HG02943 (cell line): ENCODE measurements around the gene ELP2.
"Not testable (repeated sequence)": the region's sequence is repeated elsewhere in the genome, so short reads cannot be mapped to it uniquely, and the experiment has no call there.

Experiments used
- ATAC-seq: cut with Tn5 transposase; IDR thresholded peaks from one replicate; pipeline ENCODE4 v1.9.1; 2021; ENCODE audit warnings: mild to moderate bottlenecking, low read depth, moderate library complexity; ENCODE audit not compliant: unreplicated experiment

ELP2 gene

DNA sequence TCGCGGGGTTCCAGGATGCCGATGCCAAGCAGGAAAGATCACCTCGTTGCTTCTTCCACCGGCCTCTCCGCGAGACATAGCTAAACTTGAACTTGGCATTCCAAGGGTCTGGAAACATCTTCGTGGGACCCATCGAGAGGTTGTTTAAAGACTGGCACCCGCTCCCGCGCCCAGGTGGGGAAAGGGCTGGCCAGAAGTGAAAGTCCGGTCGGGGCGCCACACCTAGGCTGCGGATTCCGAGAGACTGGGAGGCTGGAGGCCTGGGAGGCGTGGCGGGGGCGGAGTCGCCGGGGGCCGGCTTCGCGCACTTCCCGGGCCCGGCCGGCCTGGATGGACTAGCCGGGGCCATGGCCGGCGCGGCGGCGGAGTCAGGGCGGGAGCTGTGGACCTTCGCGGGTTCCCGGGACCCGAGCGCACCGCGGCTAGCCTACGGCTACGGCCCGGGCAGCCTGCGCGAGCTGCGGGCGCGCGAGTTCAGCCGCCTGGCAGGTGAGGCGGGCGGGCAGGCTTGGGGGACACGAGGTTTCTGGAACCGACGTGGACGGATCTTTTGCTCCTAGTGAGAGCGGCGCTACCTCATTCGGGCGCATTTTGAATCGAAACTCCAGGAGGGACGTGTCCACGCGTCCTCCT, 57.6 kb downstream of the ELP2 start, which contains the start of gene MOCOS:
Gene MOCOS (plus strand): TSS at position 305 of the 633 bp plus-strand sequence. CDS start 43 bp downstream, at position 348.
- ATAC-seq, result peak; percentile 64

DNA sequence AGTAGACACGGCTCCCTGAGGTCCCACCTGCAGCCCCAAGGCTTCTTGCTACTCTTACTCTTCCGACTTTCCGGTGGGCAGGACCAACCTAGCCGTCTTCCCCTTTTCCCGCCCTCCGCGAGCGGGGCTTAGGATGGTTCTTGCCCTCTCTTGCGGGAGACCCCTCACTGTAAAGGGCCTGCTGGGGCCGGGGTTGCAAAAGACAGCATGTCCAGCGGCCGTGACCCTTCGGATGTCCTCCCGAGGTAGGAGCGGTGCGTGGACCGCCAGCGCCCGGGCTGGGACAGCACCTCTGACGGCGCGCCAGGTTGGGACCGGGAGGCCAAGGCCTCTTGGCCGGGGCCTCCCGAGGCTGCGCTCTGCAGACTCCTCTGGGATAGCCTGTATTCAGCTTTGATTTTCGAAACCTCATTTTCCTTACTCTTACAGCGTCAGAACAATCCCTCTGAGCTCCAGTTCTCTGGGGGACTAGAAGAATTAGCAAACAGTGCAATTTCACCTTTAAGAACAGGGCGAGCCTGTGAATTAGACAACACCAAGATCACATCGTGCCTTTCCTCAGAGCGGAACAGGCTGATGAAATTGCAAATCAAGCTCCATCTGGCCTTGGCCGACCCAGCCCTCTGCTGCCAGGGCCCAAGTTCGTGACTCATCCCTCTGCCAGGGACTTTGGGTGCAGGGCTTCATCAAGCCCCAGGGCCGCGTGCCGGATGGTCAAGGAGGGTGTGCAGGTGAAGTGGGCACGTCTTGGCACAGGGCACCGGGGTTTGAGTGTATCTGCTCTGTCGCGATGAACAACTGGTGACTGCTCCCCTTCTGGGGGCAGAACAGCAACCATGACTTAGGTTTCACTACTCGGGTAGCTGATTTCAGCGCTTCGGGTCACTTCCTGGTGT, 58.4 kb downstream of the ELP2 start:
- ATAC-seq, result peak; percentile 27

DNA sequence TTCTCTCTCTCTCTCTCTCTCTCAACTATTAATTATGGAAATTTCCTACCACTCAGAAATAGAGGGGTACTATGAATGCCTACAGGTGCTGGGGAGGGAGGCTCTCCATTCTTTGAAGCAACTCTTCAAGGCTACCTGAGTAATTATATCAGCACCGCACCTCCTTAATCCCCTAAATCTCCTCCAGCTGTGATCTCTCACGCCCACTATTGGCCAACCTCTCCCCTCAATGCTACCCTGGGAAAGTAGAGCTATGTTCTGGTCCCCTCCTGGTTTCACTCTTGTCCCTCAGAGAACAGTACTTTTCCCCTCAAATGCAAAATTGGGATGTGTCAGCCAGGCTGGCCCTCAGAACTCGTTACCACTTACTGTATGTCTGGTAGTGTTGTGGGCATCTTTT, 59.2 kb downstream of the ELP2 start:
- no peak for ATAC-seq

DNA sequence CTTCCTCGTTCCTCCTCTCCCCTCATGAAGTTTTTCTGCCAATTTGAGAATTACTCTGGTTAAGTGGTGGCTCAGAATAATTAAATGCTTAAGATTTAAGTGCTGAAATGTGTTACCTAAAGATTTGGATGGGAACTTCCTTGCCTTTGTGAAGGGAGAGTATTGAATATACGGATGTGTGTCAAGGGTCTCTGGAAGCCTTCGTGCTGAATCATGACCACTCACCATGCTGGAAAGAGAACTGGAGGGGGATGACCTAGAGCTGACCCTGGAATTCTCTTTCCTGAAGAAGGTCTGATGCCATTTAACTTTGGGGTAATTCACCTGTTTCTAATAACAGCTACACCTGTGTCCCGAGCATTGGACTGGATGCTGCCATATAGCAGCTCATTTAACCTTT, 59.8 kb downstream of the ELP2 start:
- no peak for ATAC-seq

DNA sequence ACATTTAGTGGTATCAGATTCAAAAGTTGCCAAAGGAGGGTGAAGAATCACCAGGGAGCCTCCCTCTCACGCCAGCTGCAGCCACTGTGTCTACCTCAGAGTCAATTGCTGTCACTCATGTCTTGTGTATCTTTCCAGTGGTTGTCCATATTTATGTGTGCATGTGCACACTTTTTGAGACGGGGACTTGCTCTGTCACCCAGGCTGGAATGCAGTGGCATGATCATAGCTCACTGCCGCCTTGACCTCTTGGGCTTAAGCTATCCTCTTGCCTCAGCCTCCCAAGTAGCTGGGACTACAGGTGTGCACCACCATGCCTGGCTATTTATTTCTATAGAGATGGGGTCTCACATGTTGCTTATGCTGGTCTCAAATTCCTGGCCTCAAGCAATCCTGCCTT, 61.6 kb downstream of the ELP2 start:
- ATAC-seq, result no peak

DNA sequence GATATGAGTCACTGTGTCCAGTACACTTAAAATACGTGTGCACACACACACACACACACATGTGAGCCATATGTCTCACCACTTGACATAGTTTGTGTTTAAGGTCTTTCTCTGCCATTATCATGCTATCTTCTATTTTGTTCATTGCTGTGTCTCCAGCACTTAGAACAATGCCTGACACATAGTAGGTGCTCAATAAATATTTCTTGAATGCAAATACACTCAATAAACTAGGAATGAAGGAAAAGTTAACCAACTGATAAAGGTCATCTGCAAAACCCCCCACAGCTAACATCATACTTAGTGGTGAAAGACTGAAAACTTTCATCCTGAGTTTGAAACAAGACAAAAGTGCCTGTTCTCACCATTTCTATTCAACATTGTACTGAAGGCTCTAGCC, 62.0 kb downstream of the ELP2 start:
- no peak for ATAC-seq

DNA sequence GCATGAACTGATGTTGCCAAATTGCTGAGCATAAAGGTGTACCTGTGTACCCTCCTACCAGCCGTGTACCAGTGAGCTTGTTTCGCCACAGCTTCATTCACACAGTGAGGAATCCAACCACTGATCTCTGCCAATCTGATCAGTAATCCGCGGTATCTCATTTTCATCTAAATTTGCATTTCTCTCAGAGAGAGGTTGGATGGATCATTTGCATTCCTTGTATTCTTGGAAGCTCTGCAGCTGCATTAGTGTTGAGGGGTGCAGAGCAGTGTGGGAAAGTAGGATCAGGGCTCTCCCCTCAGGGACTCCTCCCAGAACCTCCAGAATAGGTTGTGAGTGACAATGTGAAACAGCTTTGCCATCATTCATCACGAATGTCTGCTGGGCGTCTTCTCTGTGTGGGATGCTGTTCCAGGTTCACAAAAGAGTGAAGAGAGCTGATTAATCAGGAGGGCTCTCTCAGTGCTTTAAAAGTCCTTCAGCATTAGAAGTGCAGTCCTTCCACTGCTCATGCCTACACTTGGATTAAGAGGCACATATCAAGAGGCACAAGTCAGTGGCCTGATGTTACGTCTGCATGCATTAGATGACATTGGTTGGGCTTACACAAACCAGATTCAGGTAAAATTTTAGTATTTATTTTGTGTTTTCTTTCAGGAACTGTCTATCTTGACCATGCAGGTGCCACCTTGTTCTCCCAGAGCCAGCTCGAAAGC, 65.1 kb downstream of the ELP2 start:
- ATAC-seq, result no peak

DNA sequence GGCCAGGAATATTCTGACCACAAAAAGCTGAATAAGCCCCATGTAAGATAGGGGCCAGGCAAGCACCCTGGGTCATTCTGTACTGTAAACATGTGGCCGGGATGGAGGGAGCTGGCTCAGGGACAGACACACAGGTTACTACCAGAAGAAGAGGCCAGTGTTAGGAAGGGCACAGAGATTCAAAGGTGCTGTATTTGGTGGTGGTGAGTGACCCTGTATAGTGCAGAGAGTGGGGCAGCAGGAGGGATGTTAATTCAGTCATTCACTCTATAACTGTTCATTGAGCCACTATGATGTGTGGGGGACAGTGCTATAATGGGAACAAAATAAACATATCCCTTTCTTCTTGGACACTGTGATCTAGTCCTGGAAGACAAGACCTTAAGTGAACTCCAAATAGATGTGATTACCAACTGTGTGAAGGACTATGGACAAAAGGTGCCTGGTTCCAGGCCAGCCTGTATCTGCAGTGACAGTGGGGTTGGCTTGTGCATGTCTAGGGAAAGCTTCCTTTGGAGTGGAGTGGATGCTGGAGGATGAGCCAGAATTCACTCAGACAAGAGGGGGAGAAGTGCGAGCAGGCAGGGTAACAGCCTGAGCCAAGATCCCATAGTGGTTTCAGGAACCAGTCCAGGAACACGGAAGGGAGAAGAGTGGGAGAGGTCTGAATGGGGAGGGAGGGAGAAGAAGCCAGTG, 65.9 kb downstream of the ELP2 start:
- no peak for ATAC-seq

DNA sequence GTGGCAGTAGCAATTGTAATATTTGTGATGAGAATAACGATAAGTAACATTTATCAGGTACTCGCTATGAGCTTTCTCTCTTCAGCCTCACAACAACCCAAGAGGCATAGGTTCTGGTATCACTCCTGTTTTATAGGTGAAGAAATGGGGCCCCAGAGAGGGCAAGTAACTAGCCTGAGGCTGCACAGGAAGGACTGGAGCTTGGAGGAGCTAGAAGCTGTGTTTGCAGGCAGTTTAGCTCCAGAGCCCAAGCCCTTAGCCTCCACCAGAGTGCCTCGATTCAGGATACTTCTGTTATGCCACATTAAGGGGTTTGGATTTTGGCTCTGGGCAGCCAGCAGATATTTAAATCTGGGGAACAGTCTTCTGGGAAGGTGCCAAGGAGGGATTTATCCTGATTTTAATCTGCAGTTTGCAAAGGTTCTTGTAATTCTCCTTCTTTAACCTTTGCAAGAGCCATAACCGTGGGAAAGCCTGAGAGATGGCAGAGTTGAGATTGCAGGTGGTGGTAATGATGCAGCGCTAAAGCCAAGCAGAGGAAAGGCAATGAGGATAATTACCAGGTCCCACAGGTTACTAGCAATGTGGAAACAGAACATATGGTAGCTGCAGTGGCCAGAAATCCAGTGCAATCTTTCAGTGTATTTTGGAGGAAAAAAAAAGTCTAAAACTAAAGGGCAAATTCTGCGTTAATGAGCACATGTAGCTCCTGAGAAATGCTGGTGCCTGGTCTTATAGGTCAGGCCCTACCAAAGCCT, 66.7 kb downstream of the ELP2 start:
- ATAC-seq, result no peak

DNA sequence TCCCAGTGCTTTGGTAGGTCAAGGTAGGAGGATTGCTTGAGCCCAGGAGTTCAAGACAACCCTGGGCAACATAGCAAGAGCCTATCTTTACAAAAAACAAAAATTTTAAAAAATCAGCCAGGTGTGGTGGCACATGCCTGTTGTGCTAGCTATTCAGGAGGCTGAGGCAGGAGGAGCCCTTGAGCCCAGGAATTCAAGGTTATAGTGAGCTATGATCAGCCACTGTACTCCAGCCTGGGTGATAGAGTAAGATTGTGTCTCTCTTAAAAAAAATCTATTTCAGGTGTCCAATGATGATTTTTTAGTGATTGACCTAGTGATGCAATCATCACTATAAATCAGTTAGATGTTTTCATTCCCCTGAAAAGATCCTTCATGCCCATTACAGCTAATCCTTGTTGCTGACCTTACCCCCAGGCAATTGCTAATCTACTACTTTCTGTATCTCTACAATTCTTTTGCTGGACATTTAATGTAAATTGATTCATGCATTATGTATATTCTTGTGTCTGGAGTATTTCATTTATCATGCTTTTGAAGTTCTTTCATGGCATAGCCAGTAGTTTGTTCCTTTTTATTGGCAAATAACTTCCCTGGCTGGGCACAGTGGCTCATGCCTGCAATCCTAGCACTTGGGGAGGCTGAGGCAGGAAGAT, 67.9 kb downstream of the ELP2 start:
- no peak for ATAC-seq

DNA sequence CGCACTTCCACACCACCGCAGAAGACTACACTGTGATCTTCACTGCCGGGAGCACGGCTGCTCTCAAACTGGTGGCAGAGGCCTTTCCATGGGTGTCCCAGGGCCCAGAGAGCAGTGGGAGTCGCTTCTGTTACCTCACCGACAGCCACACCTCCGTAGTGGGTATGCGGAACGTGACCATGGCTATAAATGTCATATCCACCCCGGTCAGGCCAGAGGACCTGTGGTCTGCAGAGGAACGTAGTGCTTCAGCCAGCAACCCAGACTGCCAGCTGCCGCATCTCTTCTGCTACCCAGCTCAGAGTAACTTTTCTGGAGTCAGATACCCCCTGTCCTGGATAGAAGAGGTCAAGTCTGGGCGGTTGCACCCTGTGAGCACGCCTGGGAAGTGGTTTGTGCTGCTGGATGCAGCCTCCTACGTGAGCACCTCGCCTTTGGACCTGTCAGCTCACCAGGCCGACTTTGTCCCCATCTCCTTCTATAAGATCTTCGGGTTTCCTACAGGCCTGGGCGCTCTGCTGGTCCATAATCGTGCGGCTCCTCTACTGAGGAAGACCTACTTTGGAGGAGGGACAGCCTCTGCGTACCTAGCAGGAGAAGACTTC, 70.1 kb downstream of the ELP2 start:
- ATAC-seq, result no peak

DNA sequence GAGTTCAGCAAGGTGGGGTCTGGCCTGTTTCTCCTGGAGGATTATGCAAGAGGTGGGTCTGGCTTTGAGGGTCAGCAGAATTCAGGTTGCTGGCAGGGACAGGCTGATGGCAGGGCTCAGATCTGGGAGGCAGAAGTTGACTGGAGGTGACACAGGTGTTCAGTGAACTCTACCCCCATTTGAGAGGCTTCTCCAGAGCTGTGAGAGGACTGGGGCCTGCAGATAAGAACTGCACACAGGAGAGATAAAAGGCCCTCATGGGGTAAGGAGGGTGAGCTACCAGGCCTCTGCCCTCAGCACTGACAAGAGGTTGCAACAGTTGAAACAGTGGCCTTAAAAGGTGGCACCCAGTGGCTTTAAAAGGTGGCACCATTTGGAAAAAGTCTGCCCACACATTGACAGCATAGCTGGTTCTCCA, 70.7 kb downstream of the ELP2 start:
- no peak for ATAC-seq

DNA sequence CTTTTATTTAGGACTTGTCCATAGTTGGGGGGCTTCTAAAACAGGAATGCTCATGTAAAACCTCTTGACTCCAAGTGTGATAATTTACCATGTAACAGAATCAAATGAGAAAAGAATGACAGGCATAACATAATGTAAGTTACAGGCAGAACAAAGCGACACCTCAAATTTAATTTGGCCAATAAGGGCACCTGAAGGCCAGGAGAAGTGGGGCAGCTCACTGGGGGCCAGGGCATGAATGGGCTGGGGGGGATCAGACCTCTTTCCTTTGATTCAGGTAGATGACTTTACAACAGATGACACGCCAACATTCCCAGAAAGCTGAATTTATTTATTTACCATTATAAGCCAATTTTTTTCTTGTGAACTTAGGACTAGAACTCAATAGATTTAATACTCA, 72.1 kb downstream of the ELP2 start:
- no peak for ATAC-seq

DNA sequence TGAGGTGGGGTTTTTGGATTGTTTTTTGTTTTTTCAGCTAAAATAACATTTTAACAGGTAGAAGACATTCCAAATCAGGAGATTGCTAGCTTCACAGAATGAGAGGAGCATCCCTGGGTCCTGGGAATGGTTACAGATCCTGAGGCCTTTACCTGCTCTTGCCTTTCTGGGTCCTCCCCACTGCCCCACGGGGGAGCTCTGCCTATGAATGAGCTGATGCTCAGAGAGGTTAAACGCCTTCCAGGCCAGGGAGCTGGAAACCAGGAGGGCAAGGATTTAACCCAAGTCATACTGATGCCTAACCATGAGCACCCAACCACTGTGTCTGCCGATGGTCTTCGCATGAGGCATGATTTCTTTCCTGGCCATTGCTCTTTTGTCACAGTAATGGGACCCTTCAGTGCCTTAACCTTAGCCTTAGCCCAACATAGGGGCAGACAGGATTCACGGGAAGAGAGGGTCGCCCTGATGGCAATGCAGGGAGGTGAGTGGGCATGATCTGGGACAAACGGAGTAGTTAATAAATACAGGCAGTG, 73.7 kb downstream of the ELP2 start:
- no peak for ATAC-seq

DNA sequence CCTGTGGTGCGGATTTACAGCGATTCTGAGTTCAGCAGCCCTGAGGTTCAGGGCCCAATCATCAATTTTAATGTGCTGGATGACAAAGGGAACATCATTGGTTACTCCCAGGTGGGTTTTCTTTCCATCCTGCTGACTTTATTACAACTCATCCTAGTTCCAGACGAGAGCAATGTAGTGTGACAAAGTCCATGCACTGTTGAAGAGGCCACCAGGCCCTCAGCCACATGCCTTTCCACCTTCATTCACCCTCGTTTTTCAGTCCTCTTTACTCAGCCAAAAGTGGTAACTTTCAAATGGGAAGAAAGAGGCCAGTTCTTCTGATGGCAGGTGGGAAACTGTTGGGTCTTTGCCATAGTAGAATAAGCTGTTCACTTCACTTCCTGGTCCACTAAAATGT, 75.5 kb downstream of the ELP2 start:
- ATAC-seq, result no peak

DNA sequence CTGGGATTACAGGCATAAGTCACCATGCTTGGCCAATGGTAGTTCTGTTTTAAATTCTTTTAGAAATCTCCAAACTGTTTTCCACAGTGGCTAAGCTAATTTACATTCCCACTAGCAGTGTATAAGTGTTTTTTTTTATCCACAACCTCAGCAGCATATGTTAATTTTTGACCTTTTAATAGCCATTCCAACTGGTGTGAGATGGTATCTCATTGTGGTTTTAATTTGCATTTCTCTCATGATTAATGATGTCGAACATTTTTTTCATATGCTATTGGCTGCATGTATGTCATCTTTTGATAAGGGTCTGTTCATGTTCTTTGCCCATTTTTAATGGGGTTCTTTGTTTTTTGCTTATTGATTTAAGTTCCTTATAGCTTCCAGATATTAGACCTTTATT, 77.6 kb downstream of the ELP2 start:
- ATAC-seq, result no peak

DNA sequence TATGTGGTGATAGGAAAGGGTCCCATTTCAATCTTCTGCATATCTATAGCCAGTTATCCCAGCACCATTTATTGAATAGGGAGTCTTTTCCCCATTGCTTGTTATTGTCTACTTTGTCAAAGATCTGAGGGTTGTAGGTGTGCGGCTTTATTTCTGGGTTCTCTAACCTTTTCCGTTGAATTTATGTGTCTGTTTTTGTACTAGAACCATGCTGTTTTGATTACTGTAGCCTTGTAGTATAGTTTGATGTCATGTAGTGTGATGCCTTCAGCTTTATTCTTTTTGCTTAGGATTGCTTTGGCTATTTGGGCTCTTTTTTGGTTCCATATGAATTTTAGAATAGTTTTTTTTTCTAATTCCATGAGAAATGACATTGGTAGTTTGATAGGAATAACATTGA, 78.3 kb downstream of the ELP2 start:
- ATAC-seq, result not testable (repeated sequence)

DNA sequence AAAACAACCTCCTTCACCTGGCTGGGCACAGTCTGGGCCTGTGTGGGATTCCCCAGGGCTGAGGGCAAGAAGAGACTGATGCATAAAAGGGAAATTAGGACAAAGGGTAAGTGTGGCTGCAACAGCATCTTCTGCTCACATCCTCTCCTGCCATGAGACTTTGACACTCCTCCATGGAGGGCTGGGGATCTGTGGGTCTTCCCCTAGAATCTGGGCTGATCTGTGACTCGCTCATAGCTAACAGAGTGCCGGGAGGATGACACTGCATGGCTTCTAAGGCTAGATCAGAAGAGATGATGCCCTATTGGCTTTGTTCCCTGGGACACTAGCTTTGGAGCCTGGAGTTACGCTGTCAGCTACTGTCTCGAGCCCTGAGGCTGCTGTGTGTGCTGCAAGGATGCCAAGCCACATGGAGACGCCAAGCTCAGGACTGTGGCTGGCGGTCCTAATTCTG, 81.9 kb downstream of the ELP2 start:
- ATAC-seq, result no peak
